Lung (tissue), 12 donors: Measurements from ENCODE around the gene C9orf152. TPM values are rescaled to one million over a fixed set of nuclear protein-coding genes. Genes with fewer than 3 reads are reported as not detected.
A peak's percentile ranks its signal among the peaks of the same experiment; 100 is the strongest.

Source experiments
- ATAC-seq: fragments of 200-7000 bp; cut with Tn5 transposase; one replicate; pipeline ENCODE4 v1.9.1; 2020; ENCODE audit warnings: moderate number of reproducible peaks; ENCODE audit not compliant: insufficient read depth, low FRiP score
- DNase-seq, 3 donors: peaks; one replicate each; pipeline ENCODE4 v3.0.0-alpha.2; 2013 to 2017
- H3K27ac ChIP-seq, 2 donors: one replicate each; pipeline ENCODE4 v1.5.1; 2013; ENCODE audit warnings: mild to moderate bottlenecking in 2 of 2, moderate library complexity in 2 of 2, control low read depth in 1 of 2, inconsistent platforms in 1 of 2, low read depth in 1 of 2, low read length in 1 of 2
- H3K27me3 ChIP-seq, 3 donors: one replicate each; pipeline ENCODE4 v1.5.1; 2013; ENCODE audit warnings: low read length in 2 of 3; ENCODE audit not compliant: control insufficient read depth in 3 of 3, insufficient read depth in 3 of 3
- H3K36me3 ChIP-seq, 4 donors: one replicate each; pipeline ENCODE4 v1.5.1; 2013; ENCODE audit warnings: low read length in 4 of 4, mild to moderate bottlenecking in 1 of 4, moderate library complexity in 1 of 4; ENCODE audit not compliant: control insufficient read depth in 4 of 4, insufficient read depth in 4 of 4
- H3K4me1 ChIP-seq, 5 donors: one replicate each; pipeline ENCODE4 v1.5.1; 2013; ENCODE audit warnings: low read length in 5 of 5, mild to moderate bottlenecking in 2 of 5, moderate library complexity in 1 of 5; ENCODE audit not compliant: control insufficient read depth in 5 of 5, insufficient read depth in 5 of 5
- H3K4me3 ChIP-seq: one replicate; pipeline ENCODE4 v1.5.1; 2013; ENCODE audit warnings: mild to moderate bottlenecking, control low read depth, moderate library complexity
- H3K9ac ChIP-seq, 2 donors: one replicate each; pipeline ENCODE4 v1.5.1; 2013; ENCODE audit warnings: low read length in 2 of 2, control low read depth in 1 of 2; ENCODE audit not compliant: insufficient read depth in 1 of 2
- H3K9me3 ChIP-seq, 4 donors: one replicate each; pipeline ENCODE4 v1.5.1; 2013; ENCODE audit warnings: low read length in 3 of 4, mild to moderate bottlenecking in 1 of 4, moderate library complexity in 1 of 4; ENCODE audit not compliant: control insufficient read depth in 4 of 4, insufficient read depth in 3 of 4
- CTCF ChIP-seq: IDR thresholded peaks from 2 replicates; pipeline ENCODE4 v1.5.1; 2012; ENCODE audit warnings: mild to moderate bottlenecking; ENCODE audit errors: control extremely low read depth, extremely low read depth
- whole genome bisulfite sequencing, 2 donors: extraction: QIAGEN DNeasy Blood & Tissue Kit; methylation state at CpG; one replicate each; pipeline ENCODE4 v1.1.7; 2013; 5-methylcytosine and 5-hydroxymethylcytosine counted together
- polyA plus RNA-seq, 2 donors: library from polyadenylated mRNA; stranded (reverse); fragments of 200-250 nt; gene quantifications; one replicate each; pipeline ENCODE4 v1.2.1, GENCODE V29; 2013
- total RNA-seq, 2 donors: library from RNA; depleted of rRNA in 1 of 2; stranded (reverse); fragments of >200 nt in 1 of 2; gene quantifications; one replicate each; pipeline ENCODE4 v1.2.1, GENCODE V29; 2014 to 2021
- donor health status: control.
- donor health status: control.
- donor health status: Bipolar disorder and iron deficiency.
- donor health status: healthy.
- donor health status: DM: yes; HTN: yes; CAD: no.

The C9orf152 gene
- total and polyA plus RNA-seq, 4 donors, result 4.2 to 16.8 (median 11.2) TPM

GRCh38 chr9:110183208-110184145 lies 24.5 kb downstream of the C9orf152 start:
- Histone ChIP-seq H3K4me1 (peaks cover 0 to 6% (median 0%) of the 10 kb centered on the region in 5 donors), H3K27ac (no peak overlapping the region), H3K4me3 (no peak overlapping the region), H3K36me3 (no peaks in the 10 kb centered on the region), H3K27me3 (no peaks in the 10 kb centered on the region), H3K9me3 (no peaks in the 10 kb centered on the region), H3K9ac (no peak overlapping the region)
- TF ChIP-seq CTCF, result peak; percentile 74
- peak; percentile 75 to 87 (median 82) for DNase-seq
- WGBS, 2 donors, result 76 to 78% methylated on average over 7 of the region's 7 CpGs
- ATAC-seq, result peak; percentile 63

GRCh38 chr9:110180511-110181434 lies 27.2 kb downstream of the C9orf152 start:
- no peaks in the 10 kb centered on the region for H3K36me3 ChIP-seq
- no peak for ATAC-seq
- H3K4me1 ChIP-seq, result peaks cover 0 to 3% (median 0%) of the 10 kb centered on the region in 5 donors
- DNase-seq, result no peak
- no peak overlapping the region for H3K27ac ChIP-seq
- WGBS, 2 donors, result 72 to 83% methylated on average over 7 of the region's 7 CpGs
- H3K4me3 ChIP-seq, result no peak overlapping the region
- no peaks in the 10 kb centered on the region for H3K27me3 ChIP-seq
- no peaks in the 10 kb centered on the region for H3K9me3 ChIP-seq
- no peak overlapping the region for H3K9ac ChIP-seq
- no peak for TF ChIP-seq CTCF

- H3K9me3 ChIP-seq, result no peaks in the 10 kb centered on the region
- peaks cover 0 to 3% (median 0%) of the 10 kb centered on the region in 5 donors for H3K4me1 ChIP-seq
- WGBS, 2 donors, result 61 to 79% methylated on average over 4 of the region's 4 CpGs
- no peaks in the 10 kb centered on the region for H3K27me3 ChIP-seq
- DNase-seq (no peak), ATAC-seq (no peak)
- no peak overlapping the region for H3K9ac ChIP-seq
- TF ChIP-seq CTCF, result no peak
- H3K27ac ChIP-seq, result no peak overlapping the region
- no peak overlapping the region for H3K4me3 ChIP-seq
- no peaks in the 10 kb centered on the region for H3K36me3 ChIP-seq
Observed at GRCh38 chr9:110179734-110180133, 28.2 kb downstream of the C9orf152 start.
